IPS-NIHi11 (cell line): ENCODE measurements around the gene PLB1.
"Not testable (repeated sequence)": the region's sequence is repeated elsewhere in the genome, so short reads cannot be mapped to it uniquely, and the experiment has no call there.

Experiments
- DNase-seq: peaks from one replicate; pipeline ENCODE4 v3.0.0; 2012; ENCODE audit warnings: mixed read lengths, low spot score

PLB1 gene

GRCh38 chr2:28538134-28538533 is 42.3 kb downstream of the PLB1 start:
- DNase-seq: no peak

DNA sequence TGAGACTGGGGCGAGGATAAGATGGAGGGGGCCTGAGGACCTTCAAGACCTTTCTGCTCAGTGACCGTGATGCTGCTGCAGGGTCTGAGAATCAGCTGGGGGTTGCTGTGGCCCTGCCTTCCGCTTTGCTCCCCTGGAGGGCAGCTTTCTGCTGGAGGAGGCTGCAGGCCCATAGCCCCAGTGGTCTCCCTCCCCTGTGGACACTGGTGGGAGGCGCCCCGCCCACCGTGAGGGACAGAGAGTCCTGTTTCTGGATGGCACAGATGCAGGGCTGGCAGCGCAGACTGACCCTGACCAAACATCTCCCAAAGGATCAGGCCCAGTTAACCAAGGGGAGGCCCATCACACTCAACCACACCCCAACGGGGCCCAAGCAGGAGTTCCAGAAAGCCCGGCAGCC is 42.8 kb downstream of the PLB1 start:
- no peak for DNase-seq

DNA sequence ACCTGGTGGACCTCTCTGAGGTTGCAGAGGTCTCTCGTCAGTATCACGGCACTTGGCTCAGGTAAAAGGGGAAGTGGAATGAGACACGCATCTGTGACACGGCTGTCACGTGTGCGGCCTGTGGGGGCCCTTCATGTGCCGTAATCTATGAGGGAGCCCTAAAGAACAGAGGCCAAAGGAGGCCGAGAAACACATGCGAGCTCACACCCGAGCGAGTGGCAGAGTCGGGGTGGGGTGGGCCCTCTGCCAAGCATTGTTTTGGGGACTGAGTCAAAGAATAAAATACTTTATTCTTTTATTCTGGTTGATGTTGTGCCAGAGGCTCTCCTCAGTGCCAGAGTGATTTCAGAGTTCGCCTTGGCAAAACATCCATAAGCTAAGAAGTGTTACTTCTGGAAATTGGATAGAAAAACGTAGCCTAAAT is 43.3 kb downstream of the PLB1 start:
- no peak for DNase-seq

DNA sequence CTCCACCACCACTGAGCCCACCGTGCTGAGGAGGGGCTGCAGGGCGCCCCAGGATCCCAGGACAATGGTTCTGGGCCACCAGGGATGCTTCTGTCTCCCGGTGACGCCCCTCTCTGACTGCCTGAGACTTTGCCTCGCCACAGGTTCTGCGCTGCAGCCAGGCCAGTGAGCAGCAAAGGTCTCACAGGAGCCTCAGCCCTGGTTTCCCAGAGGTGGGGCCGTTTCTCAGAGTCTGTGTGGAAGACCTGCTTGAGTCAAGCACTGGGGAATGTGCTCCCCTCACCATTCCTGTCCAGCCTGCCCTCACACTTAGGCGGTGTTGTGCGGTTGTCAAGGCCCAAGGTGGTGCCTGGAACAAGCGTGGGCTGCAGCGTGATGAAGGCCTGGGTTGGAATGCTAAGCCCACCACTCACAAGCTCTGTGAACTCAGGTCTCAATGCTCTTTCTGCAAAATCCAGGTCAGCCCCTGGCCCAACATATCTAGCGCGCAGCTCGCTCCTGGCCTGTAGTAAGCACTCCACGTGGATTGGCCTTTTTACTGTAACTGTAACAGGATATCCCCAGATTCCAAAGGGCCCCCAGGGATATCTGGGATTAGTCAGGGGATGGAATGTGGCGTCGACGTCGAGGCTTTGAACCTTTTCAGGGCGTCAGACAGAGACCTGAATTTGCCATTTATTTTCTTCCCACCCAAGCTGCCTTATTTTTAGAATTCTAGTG is 47.6 kb downstream of the PLB1 start:
- no peak for DNase-seq

- DNase-seq: no peak
Observed at GRCh38 chr2:28544036-28544346, 48.1 kb downstream of the PLB1 start.

DNA sequence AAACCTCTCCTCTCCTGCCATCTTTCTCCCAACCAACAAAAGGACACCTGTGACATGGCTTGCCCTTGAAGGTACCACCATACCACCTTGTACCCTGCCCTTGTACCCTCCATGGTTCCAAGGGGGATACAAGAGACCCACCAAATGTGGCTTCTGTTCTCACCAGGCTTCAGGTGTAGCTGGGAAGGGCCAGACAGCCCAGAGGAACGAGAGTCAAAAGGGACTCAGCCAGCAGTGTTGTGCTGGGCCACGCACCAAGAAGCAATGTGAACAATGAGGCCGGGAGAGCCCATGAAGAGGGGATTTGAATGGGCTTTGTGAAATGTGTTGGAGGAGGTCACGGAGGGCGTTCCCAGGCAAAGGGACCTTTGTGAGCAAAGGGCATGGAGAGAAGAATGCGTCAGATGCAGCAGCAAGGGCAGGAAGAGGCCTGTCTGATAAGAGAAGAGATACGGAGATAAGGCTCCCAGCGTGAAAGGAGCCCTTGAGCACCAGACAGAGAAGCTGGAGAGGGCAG is 48.6 kb downstream of the PLB1 start:
- DNase-seq: no peak

DNA sequence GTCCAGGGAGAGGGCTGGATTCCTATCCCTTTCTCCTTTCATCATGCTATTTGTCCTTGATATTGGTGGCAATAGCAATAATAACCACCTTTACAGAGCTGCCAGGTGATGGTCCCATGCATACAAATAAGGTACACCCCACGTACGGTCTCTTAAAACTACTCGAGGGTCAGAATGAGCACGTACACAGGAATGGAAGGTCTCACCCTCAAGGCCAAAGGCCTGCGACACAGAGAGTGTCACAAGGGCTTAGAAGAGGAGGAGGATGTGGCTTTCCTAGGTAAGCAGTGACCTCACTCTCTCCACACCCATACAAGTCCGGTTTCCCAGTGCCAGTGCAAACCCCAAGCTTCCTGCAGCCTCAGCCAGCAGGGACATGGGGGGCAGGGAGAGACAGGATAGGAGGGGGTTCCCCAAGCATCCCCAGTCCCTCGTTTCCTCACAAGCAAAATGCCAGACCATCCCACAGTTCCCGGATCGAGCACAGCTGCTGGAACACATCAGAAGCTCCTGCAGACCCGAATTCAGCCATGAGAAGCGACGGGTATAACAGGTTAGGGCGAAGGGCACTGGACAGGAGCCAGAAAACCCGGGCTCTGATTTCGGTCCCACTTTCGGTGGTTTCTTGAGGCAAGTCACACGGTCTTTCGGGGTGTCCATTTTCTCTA is 49.2 kb downstream of the PLB1 start:
- no peak for DNase-seq

- DNase-seq: no peak
Observed at GRCh38 chr2:28545590-28546200, 49.8 kb downstream of the PLB1 start.

GRCh38 chr2:28546242-28546641 is 50.4 kb downstream of the PLB1 start:
- DNase-seq: no peak

- no peak for DNase-seq
Observed at GRCh38 chr2:28547223-28547860, 51.5 kb downstream of the PLB1 start.

DNA sequence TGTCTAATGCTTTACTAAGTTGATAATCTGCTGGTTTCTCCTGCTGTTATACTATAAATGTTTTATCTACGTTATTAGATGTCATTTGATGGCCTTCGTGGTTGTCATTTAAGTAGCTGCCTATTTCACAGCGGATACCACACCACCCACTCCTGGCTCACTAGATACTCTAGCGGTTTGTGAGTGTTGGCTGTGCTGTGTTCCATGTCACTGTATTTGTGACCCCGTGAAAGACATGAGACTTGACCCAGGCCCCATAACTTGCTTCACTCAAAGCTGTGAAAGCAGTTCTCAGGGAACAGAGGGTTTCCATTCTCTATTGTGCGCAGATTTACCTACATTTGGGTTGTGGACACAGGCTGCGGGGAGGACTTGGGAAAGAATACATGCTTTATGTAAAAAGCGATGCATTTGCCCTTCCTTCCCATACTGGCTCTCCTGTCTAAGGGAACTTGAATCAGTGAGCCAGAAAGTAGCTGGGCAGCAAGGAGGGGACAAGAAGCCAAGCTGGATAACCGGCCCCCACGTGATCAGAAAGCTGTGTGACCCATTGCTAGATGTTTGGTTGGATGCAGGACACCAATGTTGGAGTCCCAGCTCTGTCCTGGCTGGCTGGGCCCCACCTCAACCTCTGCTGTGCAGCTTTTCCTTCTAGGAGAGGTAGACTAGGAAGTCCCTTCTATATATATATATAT is 52.2 kb downstream of the PLB1 start:
- no peak for DNase-seq

DNA sequence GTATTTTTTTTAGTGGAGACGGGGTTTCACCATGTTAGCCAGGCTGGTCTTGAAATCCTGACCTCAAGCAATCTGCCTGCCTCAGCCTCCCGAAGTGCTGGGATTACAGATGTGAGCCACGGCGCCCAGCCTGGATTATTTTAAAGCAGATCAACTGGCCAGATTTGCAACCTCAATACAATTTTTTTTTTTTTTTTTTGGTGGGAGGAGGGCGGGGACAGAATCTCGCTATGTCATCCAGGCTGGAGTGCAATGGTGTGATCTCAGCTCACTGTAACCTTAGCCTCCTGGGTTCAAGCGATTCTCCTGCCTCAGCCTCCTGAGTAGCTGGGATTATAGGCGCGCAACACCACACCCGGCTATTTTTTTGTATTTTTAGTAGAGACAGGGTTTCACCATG is 54.5 kb downstream of the PLB1 start:
- DNase-seq: not testable (repeated sequence)

DNA sequence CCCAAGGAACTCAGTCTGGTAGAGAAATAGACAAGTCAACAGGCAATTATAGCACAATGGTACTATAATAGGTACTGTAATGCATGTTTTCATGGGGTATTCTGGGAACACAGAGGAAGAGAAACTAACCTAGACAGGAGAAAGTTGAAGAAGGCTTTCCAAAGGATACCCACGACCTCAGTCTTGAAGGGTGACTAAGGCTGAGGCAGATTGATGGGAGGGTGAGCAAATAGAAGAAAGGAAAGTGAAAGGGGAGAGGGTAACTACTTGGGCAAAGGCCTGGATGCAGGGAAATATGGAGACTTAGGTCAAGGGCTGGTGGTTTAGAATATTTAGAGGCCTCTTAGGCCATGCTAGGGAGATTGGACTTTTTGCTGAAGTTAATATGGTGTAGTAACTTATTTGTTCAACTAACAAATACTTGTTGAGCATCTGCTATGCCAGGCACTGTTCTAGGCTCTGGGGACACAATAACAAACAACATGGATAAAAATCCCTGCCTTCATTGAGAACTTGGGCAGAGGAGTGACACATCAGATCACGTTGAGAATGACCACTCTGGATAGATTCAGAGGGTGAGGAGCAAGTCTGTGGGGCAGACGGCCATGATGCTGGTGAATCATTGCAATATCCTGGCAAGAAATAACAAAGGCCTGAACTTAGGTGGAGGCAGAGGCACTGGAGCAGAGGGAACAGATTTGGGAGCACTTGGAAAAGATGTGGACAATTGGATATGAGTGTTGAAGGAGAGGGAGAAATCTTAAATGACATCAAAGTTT is 56.4 kb downstream of the PLB1 start:
- DNase-seq: no peak

- no peak for DNase-seq
Observed at GRCh38 chr2:28556303-28556702, 60.4 kb downstream of the PLB1 start.

- no peak for DNase-seq
Observed at GRCh38 chr2:28557389-28558131, 61.7 kb downstream of the PLB1 start.

- no peak for DNase-seq
Observed at GRCh38 chr2:28558158-28558820, 62.4 kb downstream of the PLB1 start.

DNA sequence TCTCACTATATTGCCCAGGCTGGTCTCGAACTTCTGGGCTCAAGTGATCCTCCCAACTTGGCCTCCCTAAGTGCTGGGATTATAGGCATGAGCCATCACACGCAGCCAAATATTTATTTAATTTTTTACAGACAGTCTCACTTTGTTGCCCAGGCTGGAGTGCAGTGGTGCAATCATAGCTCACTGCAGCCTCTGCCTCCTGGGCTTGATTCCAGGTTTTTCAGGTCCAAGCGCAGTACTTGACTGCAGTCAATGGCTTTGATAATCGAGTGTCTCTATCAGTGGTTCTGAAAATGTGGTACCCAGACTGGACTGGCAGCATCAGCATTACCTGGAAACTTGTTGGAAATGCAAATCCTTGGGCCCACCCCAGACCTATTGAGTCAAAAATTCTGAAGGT is 63.1 kb downstream of the PLB1 start:
- no peak for DNase-seq

DNA sequence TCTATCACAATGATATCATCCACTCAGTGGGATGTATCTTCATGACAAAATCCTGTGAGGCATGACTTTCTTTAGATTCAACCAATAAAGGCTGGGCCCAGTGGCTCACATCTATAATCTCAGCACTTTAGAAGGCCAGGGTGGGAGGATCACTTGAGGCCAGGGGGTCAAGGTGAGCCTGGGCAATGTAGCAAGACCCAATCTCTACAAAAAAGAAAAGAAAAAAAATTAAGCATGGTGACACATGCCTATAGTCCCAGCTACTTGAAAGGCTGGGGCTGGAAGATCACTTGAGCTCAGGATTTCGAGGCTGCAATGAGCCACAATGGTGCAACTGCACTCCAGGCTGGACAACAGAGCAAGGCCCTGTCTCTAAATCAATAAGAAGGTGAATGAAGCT is 68.0 kb downstream of the PLB1 start:
- no peak for DNase-seq

DNA sequence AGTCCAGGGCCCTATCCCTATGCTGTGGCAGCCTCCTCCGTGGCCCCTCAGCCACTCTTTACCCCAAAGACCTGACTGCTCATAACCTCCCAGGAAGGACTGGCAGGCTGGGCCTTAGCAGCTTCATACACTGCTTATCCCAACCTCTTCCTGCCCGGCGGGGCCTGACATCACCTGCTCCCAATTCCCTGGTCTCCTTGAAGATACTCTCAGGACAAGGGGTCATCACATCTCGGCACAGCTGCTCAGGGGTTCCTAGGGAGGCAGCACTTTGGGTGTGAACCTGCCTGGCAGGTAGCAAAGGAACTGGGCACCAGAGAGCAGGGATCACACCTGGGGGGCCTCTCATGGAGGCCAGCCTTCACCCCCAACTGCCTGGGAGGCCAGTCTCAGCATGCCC is 68.5 kb downstream of the PLB1 start:
- no peak for DNase-seq

DNA sequence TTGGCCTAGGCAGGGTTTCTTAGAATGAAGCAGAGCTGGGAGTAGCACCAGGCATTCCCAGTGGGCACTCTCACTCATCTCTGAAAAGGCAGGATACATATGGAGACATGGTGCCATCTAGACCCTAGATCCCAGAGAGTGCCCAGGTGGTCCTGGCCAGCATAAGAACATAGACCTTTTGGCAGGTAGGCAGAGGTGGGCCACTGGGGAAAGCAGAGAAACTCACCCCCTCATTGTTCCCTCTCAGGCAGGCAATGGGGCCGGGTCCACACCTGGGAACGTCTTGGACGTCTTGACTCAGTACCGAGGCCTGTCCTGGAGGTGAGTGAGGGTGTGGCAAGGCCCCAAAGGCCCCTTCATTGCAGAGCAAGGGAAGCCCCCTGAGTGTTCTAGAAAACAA is 69.2 kb downstream of the PLB1 start:
- DNase-seq: no peak
